Measurements from ENCODE around the gene MMAA.
"Not testable (repeated sequence)": the region's sequence is repeated elsewhere in the genome, so short reads cannot be mapped to it uniquely, and the experiment has no call there.

MMAA gene

GRCh38 chr4:145618932-145619638 is at the start of gene MMAA:
Gene MMAA, plus strand, starts transcription at chr4:145619385. Its CDS starts 19,755 bp downstream, at chr4:145639140.
- DNase-seq: peak; percentile 81

- not testable (repeated sequence) for DNase-seq
Observed at GRCh38 chr4:145574546-145574945, 44.6 kb upstream of the MMAA start.

- no peak for DNase-seq
Observed at GRCh38 chr4:145580906-145581305, 38.3 kb upstream of the MMAA start.

- no peak for DNase-seq
Observed at GRCh38 chr4:145583191-145584055, 35.8 kb upstream of the MMAA start.

- DNase-seq: no peak
Observed at GRCh38 chr4:145587088-145587754, 32.0 kb upstream of the MMAA start.

GRCh38 chr4:145589381-145589780 is 29.8 kb upstream of the MMAA start:
- not testable (repeated sequence) for DNase-seq

- DNase-seq: no peak
Observed at GRCh38 chr4:145589916-145590702, 29.1 kb upstream of the MMAA start.

- no peak for DNase-seq
Observed at GRCh38 chr4:145602129-145602760, 16.9 kb upstream of the MMAA start.

- no peak for DNase-seq
Observed at GRCh38 chr4:145605941-145606340, 13.2 kb upstream of the MMAA start.

GRCh38 chr4:145609481-145610427 is 9.4 kb upstream of the MMAA start:
- peak; percentile 22 to 46 for DNase-seq

- no peak for DNase-seq
Observed at GRCh38 chr4:145613566-145614232, 5.5 kb upstream of the MMAA start.

- DNase-seq: no peak
Observed at GRCh38 chr4:145614233-145614610, 5.0 kb upstream of the MMAA start.

- peak in 1 of 2 experiments; percentile 7 for DNase-seq
Observed at GRCh38 chr4:145618210-145618931, 814 bp upstream of the MMAA start.

GRCh38 chr4:145619639-145619996 is 433 bp downstream of the MMAA start:
- DNase-seq: peak in 1 of 2 experiments; percentile 17

GRCh38 chr4:145622067-145622466 is 2.9 kb downstream of the MMAA start:
- not testable (repeated sequence) for DNase-seq

- no peak for DNase-seq
Observed at GRCh38 chr4:145623831-145624230, 4.6 kb downstream of the MMAA start.

- DNase-seq: peak in 1 of 2 experiments; percentile 60
Observed at GRCh38 chr4:145625677-145626622, 6.8 kb downstream of the MMAA start.

- peak; percentile 64 to 82 for DNase-seq
Observed at GRCh38 chr4:145626623-145626982, 7.4 kb downstream of the MMAA start.

- no peak for DNase-seq
Observed at GRCh38 chr4:145635117-145635516, 15.9 kb downstream of the MMAA start.
